ENCODE data around the gene PCBP3. TPM values are rescaled to one million over a fixed set of nuclear protein-coding genes. Genes with fewer than 3 reads are reported as not detected.

Gene PCBP3
- total RNA-seq, 1 donor from 2014 or later = 72.7 TPM

- H3K36me3 Mint-ChIP-seq (ENCODE audit: unreplicated experiment) = peaks cover 25% of the 10 kb centered on the region
- TF ChIP-seq CTCF (IDR thresholded peaks at IDR 0.05; ENCODE audit: partially characterized antibody, unreplicated experiment) = no peak
- no peak for DNase-seq
- H3K9me3 Mint-ChIP-seq (ENCODE audit: unreplicated experiment) = peaks cover 5% of the 10 kb centered on the region
- no peak overlapping the region for H3K4me3 Mint-ChIP-seq (ENCODE audit: unreplicated experiment)
- no peak overlapping the region for H3K27ac Mint-ChIP-seq (ENCODE audit: unreplicated experiment)
- H3K27me3 Mint-ChIP-seq (ENCODE audit: unreplicated experiment) = no peaks in the 10 kb centered on the region
- peaks cover 3% of the 10 kb centered on the region for H3K4me1 Mint-ChIP-seq (ENCODE audit: low read depth, unreplicated experiment)
Observed at GRCh38 chr21:45952974-45953373, 309.4 kb downstream of the PCBP3 start.

- Mint-ChIP-seq H3K27me3 (ENCODE audit: unreplicated experiment) (no peaks in the 10 kb centered on the region), H3K4me3 (ENCODE audit: unreplicated experiment) (no peak overlapping the region), H3K9me3 (ENCODE audit: unreplicated experiment) (peaks cover 10% of the 10 kb centered on the region), H3K36me3 (ENCODE audit: unreplicated experiment) (peaks cover 29% of the 10 kb centered on the region), H3K27ac (ENCODE audit: unreplicated experiment) (no peak overlapping the region), H3K4me1 (ENCODE audit: low read depth, unreplicated experiment) (peaks cover 3% of the 10 kb centered on the region)
- no peak for DNase-seq
- no peak for TF ChIP-seq CTCF (IDR thresholded peaks at IDR 0.05; ENCODE audit: partially characterized antibody, unreplicated experiment)
Observed at GRCh38 chr21:45954261-45954660, 310.7 kb downstream of the PCBP3 start.

- no peak for DNase-seq
- Mint-ChIP-seq H3K4me1 (ENCODE audit: low read depth, unreplicated experiment) (peaks cover 3% of the 10 kb centered on the region), H3K27ac (ENCODE audit: unreplicated experiment) (no peak overlapping the region), H3K9me3 (ENCODE audit: unreplicated experiment) (peaks cover 8% of the 10 kb centered on the region), H3K36me3 (ENCODE audit: unreplicated experiment) (peaks cover 29% of the 10 kb centered on the region), H3K4me3 (ENCODE audit: unreplicated experiment) (no peak overlapping the region), H3K27me3 (ENCODE audit: unreplicated experiment) (no peaks in the 10 kb centered on the region)
- no peak for TF ChIP-seq CTCF (IDR thresholded peaks at IDR 0.05; ENCODE audit: partially characterized antibody, unreplicated experiment)
Observed at GRCh38 chr21:45954921-45955320, 311.4 kb downstream of the PCBP3 start.

- peaks cover 14% of the 10 kb centered on the region for H3K9me3 Mint-ChIP-seq (ENCODE audit: unreplicated experiment)
- peaks cover 35% of the 10 kb centered on the region for H3K36me3 Mint-ChIP-seq (ENCODE audit: unreplicated experiment)
- no peak overlapping the region for H3K4me3 Mint-ChIP-seq (ENCODE audit: unreplicated experiment)
- no peak for DNase-seq
- H3K27me3 Mint-ChIP-seq (ENCODE audit: unreplicated experiment) = peaks cover 2% of the 10 kb centered on the region
- H3K4me1 Mint-ChIP-seq (ENCODE audit: low read depth, unreplicated experiment) = no peaks in the 10 kb centered on the region
- H3K27ac Mint-ChIP-seq (ENCODE audit: unreplicated experiment) = no peak overlapping the region
- TF ChIP-seq CTCF (IDR thresholded peaks at IDR 0.05; ENCODE audit: partially characterized antibody, unreplicated experiment) = no peak
Observed at GRCh38 chr21:45957551-45957950, 314.0 kb downstream of the PCBP3 start.

- Mint-ChIP-seq H3K4me1 (ENCODE audit: low read depth, unreplicated experiment) (no peaks in the 10 kb centered on the region), H3K27ac (ENCODE audit: unreplicated experiment) (no peak overlapping the region), H3K4me3 (ENCODE audit: unreplicated experiment) (no peak overlapping the region), H3K9me3 (ENCODE audit: unreplicated experiment) (peaks cover 14% of the 10 kb centered on the region), H3K27me3 (ENCODE audit: unreplicated experiment) (peaks cover 2% of the 10 kb centered on the region), H3K36me3 (ENCODE audit: unreplicated experiment) (peaks cover 29% of the 10 kb centered on the region)
- no peak for DNase-seq
- no peak for TF ChIP-seq CTCF (IDR thresholded peaks at IDR 0.05; ENCODE audit: partially characterized antibody, unreplicated experiment)
Observed at GRCh38 chr21:45957981-45958600, 314.6 kb downstream of the PCBP3 start.
